ENCODE results near the gene LHFPL3.

LHFPL3 gene

DNA sequence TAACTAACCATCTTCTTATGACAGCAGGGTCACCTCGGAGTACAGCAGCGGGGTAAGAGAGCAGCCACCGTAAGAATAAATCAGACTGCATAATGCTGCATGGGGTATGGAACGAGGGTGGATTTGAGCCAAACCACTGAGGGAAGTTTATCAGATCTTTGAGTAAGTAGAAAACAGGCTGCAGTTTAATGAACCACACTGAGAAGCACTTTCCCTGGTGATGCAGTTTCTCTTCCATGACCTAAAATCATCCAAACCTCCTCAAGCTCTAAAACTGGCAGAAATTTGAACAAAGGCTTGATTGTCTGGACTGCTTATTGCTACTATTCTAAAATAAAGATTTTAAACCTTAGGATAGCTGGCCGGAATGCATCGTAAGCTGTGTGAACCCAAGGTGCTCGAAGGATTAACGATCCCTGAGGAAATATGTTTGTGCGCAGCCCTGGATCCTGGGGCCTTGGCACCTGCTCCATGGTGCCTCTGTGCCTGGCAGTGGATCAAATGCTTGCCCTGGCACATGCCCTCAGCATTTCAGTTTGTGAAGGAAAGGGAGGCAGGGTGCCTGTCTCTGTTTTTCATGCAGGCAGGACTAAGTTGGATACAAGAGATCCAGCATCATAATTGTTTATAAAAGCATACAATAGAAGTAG, 322.7 kb downstream of the LHFPL3 start:
- peaks cover 0 to 4% of the 10 kb centered on the region in 2 donors for H3K27me3 ChIP-seq
- no peak for DNase-seq
- H3K36me3 ChIP-seq = no peaks in the 10 kb centered on the region
- TF ChIP-seq, protein P1, sequence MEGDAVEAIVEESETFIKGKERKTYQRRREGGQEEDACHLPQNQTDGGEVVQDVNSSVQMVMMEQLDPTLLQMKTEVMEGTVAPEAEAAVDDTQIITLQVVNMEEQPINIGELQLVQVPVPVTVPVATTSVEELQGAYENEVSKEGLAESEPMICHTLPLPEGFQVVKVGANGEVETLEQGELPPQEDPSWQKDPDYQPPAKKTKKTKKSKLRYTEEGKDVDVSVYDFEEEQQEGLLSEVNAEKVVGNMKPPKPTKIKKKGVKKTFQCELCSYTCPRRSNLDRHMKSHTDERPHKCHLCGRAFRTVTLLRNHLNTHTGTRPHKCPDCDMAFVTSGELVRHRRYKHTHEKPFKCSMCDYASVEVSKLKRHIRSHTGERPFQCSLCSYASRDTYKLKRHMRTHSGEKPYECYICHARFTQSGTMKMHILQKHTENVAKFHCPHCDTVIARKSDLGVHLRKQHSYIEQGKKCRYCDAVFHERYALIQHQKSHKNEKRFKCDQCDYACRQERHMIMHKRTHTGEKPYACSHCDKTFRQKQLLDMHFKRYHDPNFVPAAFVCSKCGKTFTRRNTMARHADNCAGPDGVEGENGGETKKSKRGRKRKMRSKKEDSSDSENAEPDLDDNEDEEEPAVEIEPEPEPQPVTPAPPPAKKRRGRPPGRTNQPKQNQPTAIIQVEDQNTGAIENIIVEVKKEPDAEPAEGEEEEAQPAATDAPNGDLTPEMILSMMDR (IDR thresholded peaks at IDR 0.05) = no peak
- H3K4me3 ChIP-seq = no peak overlapping the region
- no peak overlapping the region for H3K27ac ChIP-seq
- no peaks in the 10 kb centered on the region for H3K9me3 ChIP-seq
- intact Hi-C loops (cut with DNase I; ENCODE audit: low total_unique reads) = no loop called here
- no peaks in the 10 kb centered on the region for H3K4me1 ChIP-seq

DNA sequence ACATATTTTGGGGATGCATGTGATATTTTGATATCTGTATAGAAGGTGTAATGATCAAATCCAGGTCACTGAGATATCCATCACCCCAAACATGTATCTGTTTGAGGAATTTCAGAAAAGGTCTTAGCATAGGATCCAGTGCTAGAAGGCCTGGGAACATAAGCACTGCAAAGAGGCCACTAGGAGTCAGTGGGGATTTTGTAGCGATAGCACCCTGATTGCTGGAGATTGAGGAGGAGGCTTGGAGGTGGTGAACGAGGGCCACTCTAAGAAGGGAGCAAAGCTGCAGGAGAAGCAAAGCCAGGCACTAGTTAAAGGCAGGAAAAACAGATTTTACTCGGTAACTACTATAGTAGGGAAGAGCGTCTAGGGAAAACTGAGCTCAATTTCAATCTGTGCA, 324.0 kb downstream of the LHFPL3 start:
- intact Hi-C loops (cut with DNase I; ENCODE audit: low total_unique reads) = no loop called here
- H3K4me3 ChIP-seq = no peak overlapping the region

DNA sequence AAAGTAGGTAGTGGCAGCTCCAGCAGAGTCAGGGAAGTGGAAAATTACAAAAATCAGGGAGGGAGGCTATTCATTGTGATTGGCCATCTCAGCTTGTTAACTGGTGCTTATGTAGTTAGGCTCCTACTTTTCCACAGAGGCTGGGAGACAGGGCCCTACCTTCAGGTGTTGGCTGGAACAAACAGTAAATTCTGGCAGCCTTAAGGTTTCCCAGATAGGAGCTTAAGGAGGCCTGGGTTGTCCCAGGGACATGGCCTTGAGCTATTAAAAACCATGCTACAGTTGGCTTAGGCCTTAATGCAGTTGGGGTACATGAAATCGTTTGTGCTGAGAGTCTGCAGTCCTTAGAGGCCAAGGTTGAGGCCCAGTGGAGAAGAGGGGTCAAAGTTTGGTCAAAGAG, 324.5 kb downstream of the LHFPL3 start:
- Histone ChIP-seq H3K27me3 (peaks cover 0 to 4% of the 10 kb centered on the region in 2 donors), H3K4me1 (no peaks in the 10 kb centered on the region), H3K4me3 (no peak overlapping the region), H3K36me3 (no peaks in the 10 kb centered on the region), H3K9me3 (no peaks in the 10 kb centered on the region), H3K27ac (no peak overlapping the region)
- TF ChIP-seq, protein P1 (IDR thresholded peaks at IDR 0.05) = no peak
- intact Hi-C loops (cut with DNase I; ENCODE audit: low total_unique reads) = no loop called here
- no peak for DNase-seq

More for the DNA sequence above, 324.0 kb downstream of the LHFPL3 start:
- no peaks in the 10 kb centered on the region for H3K36me3 ChIP-seq
- H3K4me1 ChIP-seq = no peaks in the 10 kb centered on the region
- peaks cover 0 to 4% of the 10 kb centered on the region in 2 donors for H3K27me3 ChIP-seq
- DNase-seq = no peak
- TF ChIP-seq, protein P1 (IDR thresholded peaks at IDR 0.05) = no peak
- H3K9me3 ChIP-seq = no peaks in the 10 kb centered on the region
- no peak overlapping the region for H3K27ac ChIP-seq

DNA sequence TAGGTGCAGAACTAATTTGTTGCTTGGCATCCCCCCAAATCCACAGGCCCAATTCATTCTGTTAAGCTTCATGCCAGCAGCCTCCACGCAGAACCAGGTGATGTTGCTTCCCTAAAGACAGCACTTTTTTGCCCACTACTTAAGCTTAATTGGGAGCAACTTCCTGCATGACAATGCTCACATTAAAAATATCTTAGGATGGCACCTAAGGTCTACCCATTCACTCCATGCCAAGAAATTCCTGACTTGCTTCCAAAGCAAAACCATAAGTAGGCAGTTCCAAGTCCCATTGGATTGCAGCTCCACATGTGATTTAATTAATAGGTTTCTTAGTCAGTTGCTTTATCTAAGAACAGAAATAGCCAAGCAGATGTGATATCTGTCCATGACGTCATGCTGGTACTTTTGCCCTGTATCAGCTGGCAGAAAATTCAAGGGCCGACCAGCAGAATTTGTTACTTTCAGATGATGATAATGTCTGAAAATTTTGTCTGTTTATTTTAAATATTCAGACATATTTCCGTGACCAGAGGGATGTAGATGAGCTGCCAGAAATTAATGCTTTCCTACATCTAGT, 325.5 kb downstream of the LHFPL3 start:
- Histone ChIP-seq H3K27ac (no peak overlapping the region), H3K27me3 (peaks cover 0 to 3% of the 10 kb centered on the region in 2 donors), H3K9me3 (no peaks in the 10 kb centered on the region), H3K4me3 (no peak overlapping the region), H3K4me1 (no peaks in the 10 kb centered on the region), H3K36me3 (no peaks in the 10 kb centered on the region)
- TF ChIP-seq, protein P1 (IDR thresholded peaks at IDR 0.05) = no peak
- intact Hi-C loops (cut with DNase I; ENCODE audit: low total_unique reads) = no loop called here
- DNase-seq = no peak

DNA sequence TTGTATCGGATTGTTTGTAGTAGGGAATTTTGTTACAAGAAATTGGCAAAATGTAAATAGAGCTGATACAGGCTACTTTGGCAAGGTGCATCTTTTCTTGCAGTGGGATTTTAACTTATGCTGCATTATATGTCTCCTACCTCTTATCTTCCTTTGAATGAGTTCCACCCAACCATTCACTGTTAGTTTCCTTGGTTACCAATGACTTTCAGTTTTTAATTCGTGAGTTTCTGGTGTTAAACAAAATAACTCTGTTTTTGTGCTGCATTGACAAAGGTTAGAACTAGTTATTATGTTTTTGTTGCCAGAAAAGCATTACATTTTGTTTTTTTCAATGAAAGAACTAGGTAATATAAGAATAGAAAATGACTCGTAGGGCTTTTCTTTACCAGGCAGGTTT, 327.2 kb downstream of the LHFPL3 start:
- intact Hi-C loops (cut with DNase I; ENCODE audit: low total_unique reads) = no loop called here
- TF ChIP-seq, protein P1 (IDR thresholded peaks at IDR 0.05) = no peak
- H3K36me3 ChIP-seq = no peaks in the 10 kb centered on the region
- no peak overlapping the region for H3K4me3 ChIP-seq
- no peaks in the 10 kb centered on the region for H3K27me3 ChIP-seq
- H3K9me3 ChIP-seq = no peaks in the 10 kb centered on the region
- DNase-seq = no peak
- no peaks in the 10 kb centered on the region for H3K4me1 ChIP-seq
- H3K27ac ChIP-seq = no peak overlapping the region

Measured in tibial artery (tissue), 4 donors.